Measurements from ENCODE around the gene C16orf92.

C16orf92 gene

DNA sequence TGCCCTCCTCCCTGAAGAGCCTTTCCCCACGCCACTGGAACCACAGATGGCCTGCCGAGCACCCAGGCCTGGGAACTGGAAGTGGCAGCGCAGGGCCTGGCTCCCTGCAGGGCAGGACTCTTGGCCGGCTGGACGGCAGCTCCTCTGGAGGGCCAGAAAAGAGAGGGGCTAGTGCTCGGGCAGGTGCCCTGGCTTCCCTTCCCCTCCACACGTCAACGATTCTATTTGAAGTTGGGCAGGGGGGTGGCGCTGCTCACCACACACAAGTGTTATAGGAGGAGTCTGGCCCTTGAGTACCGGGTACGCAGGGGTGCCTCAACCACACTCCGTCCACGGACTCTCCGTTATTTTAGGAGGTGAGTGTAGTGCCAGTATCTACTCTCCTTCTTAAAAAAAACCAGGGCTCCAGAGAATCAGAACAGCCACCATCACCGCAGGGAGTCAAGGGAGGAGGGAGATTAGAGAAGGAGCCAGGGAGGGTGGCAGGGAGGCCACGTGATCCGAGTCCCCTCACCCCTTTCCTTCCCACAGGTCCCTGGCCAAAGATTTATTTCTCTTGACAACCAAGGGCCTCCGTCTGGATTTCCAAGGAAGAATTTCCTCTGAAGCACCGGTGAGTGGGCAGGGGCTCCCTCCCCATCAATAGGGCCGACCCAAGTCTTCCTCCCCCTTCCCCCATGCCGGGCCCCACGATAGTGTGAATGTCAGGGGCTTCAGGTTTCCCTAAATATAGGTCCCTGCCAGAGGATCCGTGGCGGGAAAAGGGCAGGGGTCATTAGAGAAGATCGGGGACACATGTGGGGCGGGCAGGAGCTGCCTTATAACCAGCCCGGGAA lies 41.1 kb downstream of the C16orf92 start:
- H3K4me3 ChIP-seq (replicated peaks; ENCODE audit: low read depth, low read length), result peak overlapping the region; percentile 97
- no peak for DNase-seq (ENCODE audit: low read depth)
- TF ChIP-seq, protein P1, sequence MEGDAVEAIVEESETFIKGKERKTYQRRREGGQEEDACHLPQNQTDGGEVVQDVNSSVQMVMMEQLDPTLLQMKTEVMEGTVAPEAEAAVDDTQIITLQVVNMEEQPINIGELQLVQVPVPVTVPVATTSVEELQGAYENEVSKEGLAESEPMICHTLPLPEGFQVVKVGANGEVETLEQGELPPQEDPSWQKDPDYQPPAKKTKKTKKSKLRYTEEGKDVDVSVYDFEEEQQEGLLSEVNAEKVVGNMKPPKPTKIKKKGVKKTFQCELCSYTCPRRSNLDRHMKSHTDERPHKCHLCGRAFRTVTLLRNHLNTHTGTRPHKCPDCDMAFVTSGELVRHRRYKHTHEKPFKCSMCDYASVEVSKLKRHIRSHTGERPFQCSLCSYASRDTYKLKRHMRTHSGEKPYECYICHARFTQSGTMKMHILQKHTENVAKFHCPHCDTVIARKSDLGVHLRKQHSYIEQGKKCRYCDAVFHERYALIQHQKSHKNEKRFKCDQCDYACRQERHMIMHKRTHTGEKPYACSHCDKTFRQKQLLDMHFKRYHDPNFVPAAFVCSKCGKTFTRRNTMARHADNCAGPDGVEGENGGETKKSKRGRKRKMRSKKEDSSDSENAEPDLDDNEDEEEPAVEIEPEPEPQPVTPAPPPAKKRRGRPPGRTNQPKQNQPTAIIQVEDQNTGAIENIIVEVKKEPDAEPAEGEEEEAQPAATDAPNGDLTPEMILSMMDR (IDR thresholded peaks at IDR 0.05; ENCODE audit: low read length, missing control alignments), result no peak

DNA sequence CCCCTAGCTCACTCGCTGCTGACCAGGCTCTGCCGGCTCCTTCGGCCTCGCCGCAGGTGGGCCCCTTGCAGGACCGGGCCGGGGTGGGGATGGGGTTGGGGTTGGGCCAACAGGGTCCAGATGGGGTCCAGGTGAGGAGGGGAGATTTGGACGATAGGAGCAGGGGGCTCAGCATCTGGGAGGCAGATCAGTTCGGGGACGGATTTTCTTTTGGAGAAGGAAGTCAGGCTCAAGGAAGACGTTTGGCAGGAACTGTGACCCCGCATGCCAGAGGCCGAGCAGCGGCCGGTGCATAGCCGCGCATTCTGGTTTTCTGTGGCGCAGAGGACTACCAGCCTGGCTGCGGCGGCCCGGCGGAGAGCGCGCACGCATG lies 41.7 kb downstream of the C16orf92 start:
- TF ChIP-seq, protein P1 (IDR thresholded peaks at IDR 0.05; ENCODE audit: low read length, missing control alignments), result no peak
- peak overlapping the region; percentile 97 for H3K4me3 ChIP-seq (replicated peaks; ENCODE audit: low read depth, low read length)
- no peak for DNase-seq (ENCODE audit: low read depth)

DNA sequence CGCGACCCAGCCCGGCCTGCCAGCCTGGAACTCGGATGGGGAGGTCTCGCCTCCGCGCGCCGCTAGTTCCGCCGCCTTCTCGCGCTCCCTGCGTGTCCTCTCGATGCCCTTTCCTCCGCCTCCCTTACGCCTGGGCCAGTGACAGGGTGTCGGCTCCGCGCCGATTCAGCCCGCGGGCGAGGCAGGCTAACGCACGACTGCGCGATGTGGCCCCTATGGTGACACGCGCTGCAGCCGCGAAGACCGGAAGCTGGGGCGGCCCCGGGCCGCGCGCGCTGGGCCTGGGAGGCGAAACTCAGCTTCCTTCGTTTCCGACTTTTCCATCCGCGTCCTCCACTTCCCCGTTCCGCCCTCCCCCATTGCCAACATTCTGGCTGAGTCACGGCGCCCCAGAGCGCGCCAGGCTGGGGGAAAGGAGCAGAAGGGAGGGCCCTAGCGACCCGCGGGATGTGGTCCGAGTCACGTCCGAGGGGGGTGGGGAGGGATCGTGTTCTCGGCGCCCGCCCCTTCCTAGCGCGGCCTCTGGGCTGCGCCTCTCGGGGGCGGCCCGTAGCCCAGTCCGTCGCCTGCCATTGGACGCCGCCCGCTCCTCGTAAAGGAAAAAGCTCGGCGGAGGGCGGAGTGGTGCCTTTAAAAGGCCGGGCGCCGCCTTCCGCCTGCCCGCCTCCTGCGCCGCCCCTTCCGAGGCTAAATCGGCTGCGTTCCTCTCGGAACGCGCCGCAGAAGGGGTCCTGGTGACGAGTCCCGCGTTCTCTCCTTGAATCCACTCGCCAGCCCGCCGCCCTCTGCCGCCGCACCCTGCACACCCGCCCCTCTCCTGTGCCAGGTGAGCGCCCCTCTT lies 42.3 kb downstream of the C16orf92 start, which contains the start of gene ALDOA:
TSS of gene ALDOA (plus strand) at position 659 of the 841 bp plus-strand sequence. CDS start 1,138 bp downstream, outside the sequence.
- TF ChIP-seq, protein P1 (IDR thresholded peaks at IDR 0.05; ENCODE audit: low read length, missing control alignments), result no peak
- peak; percentile 99 for DNase-seq (ENCODE audit: low read depth)
- H3K4me3 ChIP-seq (replicated peaks; ENCODE audit: low read depth, low read length), result peak within 1 kb of the TSS; percentile 97

DNA sequence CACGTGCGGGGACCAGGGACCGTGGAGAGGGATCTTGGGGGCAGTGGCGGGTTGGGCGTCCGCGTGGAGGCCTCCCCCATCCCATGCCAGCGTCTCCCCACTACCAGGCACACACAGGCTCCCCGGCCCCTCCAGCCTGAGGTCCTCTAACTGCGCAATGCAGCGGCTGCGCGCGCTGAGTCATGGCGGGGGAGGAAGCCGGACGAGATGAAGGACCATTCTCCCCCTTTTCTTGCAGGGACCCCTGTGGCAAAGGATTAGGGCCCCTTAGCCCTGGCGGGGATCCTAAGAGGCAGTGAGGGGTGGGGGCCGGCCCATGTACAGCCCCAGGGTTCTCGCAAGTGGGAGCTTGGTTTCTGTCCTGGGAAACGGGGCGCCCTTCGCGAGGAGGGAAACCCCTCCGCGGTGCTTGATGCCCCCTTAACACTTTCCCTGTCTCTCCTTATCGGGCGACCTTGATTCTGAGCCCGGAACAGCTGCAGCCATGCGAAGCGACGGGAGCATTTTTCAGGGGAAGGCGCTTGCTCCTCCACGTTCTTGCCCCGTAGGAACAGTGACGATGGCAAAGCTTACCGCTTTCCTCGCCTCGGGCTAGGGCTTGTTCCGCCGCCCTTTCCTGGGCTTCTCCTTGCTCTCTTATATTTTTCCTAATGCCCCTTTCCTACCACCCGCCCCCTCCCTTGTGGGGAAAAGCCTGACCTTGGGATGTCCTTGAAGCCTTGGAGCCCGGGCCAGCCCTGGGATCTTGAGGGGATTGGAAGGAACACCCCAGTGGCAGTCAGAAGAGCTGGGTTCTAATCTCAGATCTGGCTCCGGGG lies 43.2 kb downstream of the C16orf92 start:
- TF ChIP-seq, protein P1 (IDR thresholded peaks at IDR 0.05; ENCODE audit: low read length, missing control alignments), result no peak
- H3K4me3 ChIP-seq (replicated peaks; ENCODE audit: low read depth, low read length), result peak overlapping the region; percentile 97
- peak; percentile 72 for DNase-seq (ENCODE audit: low read depth)

DNA sequence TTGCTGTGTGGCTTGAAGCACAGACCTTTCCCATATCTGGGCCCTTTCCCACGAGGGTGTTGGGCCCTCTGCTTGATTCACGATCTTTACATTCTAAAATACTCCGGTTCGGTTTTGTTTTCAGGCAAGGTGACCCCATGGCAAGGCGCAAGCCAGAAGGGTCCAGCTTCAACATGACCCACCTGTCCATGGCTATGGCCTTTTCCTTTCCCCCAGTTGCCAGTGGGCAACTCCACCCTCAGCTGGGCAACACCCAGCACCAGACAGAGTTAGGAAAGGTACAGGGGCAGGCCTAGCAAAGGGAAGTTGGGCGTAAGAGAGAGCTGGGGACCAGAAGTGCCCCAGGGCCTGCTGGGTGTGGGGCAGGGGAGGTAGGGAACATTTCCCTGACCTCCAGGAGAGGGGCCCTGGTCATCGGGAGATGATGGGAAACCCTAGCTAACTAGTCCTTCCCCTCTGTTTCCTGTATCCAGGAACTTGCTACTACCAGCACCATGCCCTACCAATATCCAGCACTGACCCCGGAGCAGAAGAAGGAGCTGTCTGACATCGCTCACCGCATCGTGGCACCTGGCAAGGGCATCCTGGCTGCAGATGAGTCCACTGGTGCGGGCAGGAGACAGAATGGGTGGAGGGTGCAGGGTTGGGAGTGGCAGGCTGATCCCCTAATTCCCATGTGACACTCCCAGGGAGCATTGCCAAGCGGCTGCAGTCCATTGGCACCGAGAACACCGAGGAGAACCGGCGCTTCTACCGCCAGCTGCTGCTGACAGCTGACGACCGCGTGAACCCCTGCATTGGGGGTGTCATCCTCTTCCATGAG lies 44.0 kb downstream of the C16orf92 start:
- no peak for DNase-seq (ENCODE audit: low read depth)
- H3K4me3 ChIP-seq (replicated peaks; ENCODE audit: low read depth, low read length), result peak overlapping the region; percentile 97
- TF ChIP-seq, protein P1 (IDR thresholded peaks at IDR 0.05; ENCODE audit: low read length, missing control alignments), result no peak

DNA sequence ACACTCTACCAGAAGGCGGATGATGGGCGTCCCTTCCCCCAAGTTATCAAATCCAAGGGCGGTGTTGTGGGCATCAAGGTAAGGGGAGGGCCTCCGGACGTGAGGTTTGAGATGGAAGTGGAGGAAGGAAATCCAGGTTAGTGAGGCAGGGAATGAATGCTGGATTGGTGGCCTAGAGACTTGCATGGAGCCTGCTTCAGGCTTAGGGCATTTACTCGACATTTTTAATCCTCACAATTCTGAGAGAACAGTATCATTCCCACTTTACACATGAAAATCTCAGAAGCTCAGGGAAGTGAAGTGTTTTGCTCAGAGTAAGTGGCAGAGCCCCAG lies 44.6 kb downstream of the C16orf92 start:
- peak overlapping the region; percentile 97 for H3K4me3 ChIP-seq (replicated peaks; ENCODE audit: low read depth, low read length)
- DNase-seq (ENCODE audit: low read depth), result no peak
- TF ChIP-seq, protein P1 (IDR thresholded peaks at IDR 0.05; ENCODE audit: low read length, missing control alignments), result no peak
